Astrocyte of the cerebellum (primary cell): ENCODE data around the gene AMBRA1.
A peak's percentile ranks its signal among the peaks of the same experiment; 100 is the strongest.

ENCODE experiments used
- DNase-seq: peaks from one replicate; pipeline ENCODE4 v3.0.0-alpha.2; 2011; ENCODE audit warnings: low read depth
- H3K4me3 ChIP-seq: 2 replicates; pipeline ENCODE4 v1.5.1; 2011; ENCODE audit warnings: mild to moderate bottlenecking, low read depth, low read length, moderate library complexity
- in situ Hi-C: cut with HindIII; loops from 2 replicates; pipeline ENCODE4 v1.10.0; 2017; ENCODE audit warnings: low sequenced_read_pairs
- TF ChIP-seq, protein P1 (sequence below): IDR thresholded peaks from 2 replicates; pipeline ENCODE4 v1.5.1; 2012; ENCODE audit warnings: low read length, low read depth, moderate library complexity, mild to moderate bottlenecking; ENCODE audit errors: missing control alignments

Gene AMBRA1

GRCh38 chr11:46630237-46630636 is 36.4 kb upstream of the AMBRA1 start:
- DNase-seq: no peak
- in situ Hi-C loops: no loop called here
- TF ChIP-seq, protein P1, sequence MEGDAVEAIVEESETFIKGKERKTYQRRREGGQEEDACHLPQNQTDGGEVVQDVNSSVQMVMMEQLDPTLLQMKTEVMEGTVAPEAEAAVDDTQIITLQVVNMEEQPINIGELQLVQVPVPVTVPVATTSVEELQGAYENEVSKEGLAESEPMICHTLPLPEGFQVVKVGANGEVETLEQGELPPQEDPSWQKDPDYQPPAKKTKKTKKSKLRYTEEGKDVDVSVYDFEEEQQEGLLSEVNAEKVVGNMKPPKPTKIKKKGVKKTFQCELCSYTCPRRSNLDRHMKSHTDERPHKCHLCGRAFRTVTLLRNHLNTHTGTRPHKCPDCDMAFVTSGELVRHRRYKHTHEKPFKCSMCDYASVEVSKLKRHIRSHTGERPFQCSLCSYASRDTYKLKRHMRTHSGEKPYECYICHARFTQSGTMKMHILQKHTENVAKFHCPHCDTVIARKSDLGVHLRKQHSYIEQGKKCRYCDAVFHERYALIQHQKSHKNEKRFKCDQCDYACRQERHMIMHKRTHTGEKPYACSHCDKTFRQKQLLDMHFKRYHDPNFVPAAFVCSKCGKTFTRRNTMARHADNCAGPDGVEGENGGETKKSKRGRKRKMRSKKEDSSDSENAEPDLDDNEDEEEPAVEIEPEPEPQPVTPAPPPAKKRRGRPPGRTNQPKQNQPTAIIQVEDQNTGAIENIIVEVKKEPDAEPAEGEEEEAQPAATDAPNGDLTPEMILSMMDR: no peak
- H3K4me3 ChIP-seq: no peak overlapping the region

DNA sequence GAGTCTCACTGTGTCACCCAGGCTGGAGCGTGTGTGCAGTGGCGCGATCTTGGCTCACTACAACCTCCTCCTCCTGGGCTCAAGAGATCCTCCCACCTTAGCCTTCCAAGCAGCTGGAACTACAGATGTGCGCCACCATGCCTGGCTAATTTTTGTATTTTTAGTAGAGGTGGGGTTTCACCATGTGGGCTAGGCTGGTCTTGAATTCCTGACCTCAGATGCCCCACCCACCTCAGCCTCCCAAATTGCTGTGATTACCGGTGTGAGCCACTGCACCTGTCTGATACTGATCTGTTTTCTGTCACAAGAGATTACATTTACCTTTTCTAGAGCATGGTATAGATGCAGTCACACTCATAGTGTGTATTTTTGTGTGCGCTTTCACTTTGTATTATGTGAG is 35.1 kb upstream of the AMBRA1 start:
- TF ChIP-seq, protein P1: no peak
- no peak overlapping the region for H3K4me3 ChIP-seq
- in situ Hi-C loops: no loop called here
- DNase-seq: no peak

DNA sequence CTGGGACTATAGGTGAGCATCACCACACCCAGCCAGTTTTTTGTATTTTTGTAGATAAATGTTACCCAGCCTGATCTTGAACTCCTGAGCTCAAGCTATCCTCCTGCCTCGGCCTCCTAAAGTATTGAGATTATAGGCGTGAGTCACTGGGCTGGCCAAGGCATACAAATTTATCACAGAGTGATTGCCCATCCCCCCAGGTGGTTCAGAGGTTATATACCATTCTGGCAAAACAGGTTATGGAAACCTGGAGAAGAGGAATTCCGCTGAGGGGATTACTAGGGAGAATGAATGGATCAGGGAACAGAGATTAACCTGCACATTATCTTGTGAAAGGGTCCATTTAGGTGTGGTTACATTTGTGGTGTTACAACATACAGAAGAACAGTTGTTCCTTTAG is 31.6 kb upstream of the AMBRA1 start:
- TF ChIP-seq, protein P1: no peak
- H3K4me3 ChIP-seq: no peak overlapping the region
- in situ Hi-C loops: no loop called here
- DNase-seq: no peak

DNA sequence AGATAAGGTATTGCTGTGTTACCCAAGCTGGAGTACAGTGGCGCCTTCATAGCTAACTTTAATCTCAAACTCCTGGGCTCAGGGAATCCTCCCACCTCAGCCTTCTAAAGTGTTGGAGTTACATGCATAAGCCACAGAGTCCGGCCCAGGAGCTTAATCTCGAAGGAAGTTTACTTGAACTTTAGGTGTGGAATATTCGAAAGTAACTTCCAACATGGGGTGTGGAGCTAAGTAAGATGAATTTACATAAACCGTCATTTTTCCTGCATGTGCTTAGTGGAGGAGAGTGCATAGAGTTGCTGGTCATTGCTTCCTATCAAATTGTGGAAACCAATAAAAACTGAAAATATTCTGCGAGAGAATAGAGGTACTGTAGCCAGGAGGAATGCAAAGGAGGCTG is 25.0 kb upstream of the AMBRA1 start:
- peak overlapping the region; percentile 99 for H3K4me3 ChIP-seq
- TF ChIP-seq, protein P1: no peak

DNA sequence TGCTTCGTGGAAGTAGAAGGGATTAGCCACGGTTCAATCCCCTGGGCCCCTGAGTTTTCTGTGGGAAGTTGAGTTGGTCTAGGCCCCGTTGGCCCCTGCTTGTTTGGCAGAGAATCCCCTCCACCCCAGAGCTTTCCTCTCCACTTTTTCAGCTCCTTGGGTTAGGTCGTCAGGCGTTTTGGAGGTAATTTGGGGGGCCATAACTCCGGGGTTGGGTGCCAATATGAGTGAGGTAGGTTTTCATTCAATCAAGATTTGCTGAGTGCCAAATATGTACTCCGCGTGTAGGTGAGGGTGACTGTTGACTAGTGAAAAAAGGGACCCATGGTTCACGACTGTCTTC is 24.1 kb upstream of the AMBRA1 start:
- peak overlapping the region; percentile 99 for H3K4me3 ChIP-seq
- no peak for DNase-seq
- TF ChIP-seq, protein P1: no peak
- in situ Hi-C loops: no loop called here

More for the DNA sequence above, 25.0 kb upstream of the AMBRA1 start:
- DNase-seq: no peak
- in situ Hi-C loops: no loop called here

- peak within 1 kb of the TSS; percentile 99 for H3K4me3 ChIP-seq
- TF ChIP-seq, protein P1: peak; percentile 90
- in situ Hi-C loops: no loop called here
- peak; percentile 59 for DNase-seq
Observed at GRCh38 chr11:46617134-46617971, 23.5 kb upstream of the AMBRA1 start, which contains the start of the genes ATG13 and HARBI1. ATG13 (plus strand) TSS chr11:46617553; CDS start chr11:46644292, 26,739 bp downstream. HARBI1 (minus strand) TSS chr11:46617227; CDS start chr11:46616237, 990 bp downstream.
